Measurements from ENCODE around the gene KCNQ5.
A peak's percentile ranks its signal among the peaks of the same experiment; 100 is the strongest.
"Not testable (repeated sequence)": the region's sequence is repeated elsewhere in the genome, so short reads cannot be mapped to it uniquely, and the experiment has no call there.

KCNQ5 gene

DNA sequence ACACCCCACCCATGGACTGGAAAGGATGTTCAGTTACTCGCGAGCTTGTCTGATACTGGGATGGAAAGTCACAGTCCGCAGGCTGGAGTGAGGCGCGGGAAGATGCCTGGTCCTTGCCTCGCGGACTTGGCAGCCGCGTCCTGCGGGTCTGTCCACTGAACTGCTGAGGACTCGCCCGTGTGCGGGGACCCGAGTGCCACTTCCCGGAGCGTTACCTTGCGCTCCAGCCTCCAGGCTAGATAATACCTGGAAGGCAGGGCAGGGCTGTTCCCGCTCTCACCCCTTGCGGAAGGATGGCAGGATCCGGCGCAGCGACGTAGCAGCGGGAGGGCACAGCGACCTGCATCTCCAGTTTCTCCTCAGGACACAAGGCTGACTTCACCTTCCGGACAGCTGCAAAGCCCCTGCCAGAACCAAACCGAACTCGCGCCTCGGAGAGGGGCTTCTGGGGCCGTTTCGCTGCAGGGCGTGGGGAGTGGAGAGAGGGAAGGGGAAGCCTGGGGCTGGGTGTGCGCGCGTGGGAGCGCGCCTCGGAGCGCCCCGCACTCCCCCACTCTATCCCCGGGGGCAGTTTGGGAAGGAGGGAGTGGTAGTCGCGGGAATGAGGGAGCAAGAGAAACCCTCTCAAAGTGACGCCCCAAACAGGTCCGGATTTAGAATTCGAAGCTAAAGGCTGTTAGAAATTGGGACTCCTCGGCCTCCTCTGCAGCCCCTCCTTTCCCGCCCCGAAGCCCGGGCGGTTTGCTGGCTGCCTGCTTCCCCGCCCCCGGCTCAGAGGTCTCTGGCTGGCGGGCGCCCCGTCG lies at the start of gene KCNQ5:
TSS of gene KCNQ5 (plus strand) at position 774 of the 803 bp plus-strand sequence.
- TF ChIP-seq, protein P1, sequence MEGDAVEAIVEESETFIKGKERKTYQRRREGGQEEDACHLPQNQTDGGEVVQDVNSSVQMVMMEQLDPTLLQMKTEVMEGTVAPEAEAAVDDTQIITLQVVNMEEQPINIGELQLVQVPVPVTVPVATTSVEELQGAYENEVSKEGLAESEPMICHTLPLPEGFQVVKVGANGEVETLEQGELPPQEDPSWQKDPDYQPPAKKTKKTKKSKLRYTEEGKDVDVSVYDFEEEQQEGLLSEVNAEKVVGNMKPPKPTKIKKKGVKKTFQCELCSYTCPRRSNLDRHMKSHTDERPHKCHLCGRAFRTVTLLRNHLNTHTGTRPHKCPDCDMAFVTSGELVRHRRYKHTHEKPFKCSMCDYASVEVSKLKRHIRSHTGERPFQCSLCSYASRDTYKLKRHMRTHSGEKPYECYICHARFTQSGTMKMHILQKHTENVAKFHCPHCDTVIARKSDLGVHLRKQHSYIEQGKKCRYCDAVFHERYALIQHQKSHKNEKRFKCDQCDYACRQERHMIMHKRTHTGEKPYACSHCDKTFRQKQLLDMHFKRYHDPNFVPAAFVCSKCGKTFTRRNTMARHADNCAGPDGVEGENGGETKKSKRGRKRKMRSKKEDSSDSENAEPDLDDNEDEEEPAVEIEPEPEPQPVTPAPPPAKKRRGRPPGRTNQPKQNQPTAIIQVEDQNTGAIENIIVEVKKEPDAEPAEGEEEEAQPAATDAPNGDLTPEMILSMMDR (IDR thresholded peaks at IDR 0.05; ENCODE audit: insufficient read depth, missing control alignments) = no peak
- DNase-seq (ENCODE audit: insufficient read length, low spot score) (peak; percentile 34), FAIRE-seq (no peak)

DNA sequence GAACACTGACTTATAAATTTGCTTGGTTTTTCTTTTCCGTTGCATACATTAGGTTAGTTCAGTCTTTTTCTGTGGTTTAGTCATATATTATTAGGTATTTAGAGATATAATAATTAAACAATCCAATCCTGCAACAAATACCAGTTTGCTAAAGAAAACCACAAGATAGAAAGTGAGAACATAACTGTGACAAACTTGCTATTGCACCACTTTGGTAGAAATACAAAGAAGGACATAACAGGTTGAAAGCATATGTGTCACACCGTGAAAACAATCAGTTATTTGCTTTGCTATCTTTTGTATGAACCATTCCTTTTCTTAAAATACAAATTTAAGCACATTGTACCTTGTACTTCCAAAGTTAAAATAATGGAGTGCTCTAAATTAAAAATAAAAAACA lies 42.0 kb upstream of the KCNQ5 start:
- TF ChIP-seq, protein P1 (IDR thresholded peaks at IDR 0.05; ENCODE audit: insufficient read depth, missing control alignments) = no peak
- DNase-seq (ENCODE audit: insufficient read length, low spot score) (no peak), FAIRE-seq (peak; percentile 63)

DNA sequence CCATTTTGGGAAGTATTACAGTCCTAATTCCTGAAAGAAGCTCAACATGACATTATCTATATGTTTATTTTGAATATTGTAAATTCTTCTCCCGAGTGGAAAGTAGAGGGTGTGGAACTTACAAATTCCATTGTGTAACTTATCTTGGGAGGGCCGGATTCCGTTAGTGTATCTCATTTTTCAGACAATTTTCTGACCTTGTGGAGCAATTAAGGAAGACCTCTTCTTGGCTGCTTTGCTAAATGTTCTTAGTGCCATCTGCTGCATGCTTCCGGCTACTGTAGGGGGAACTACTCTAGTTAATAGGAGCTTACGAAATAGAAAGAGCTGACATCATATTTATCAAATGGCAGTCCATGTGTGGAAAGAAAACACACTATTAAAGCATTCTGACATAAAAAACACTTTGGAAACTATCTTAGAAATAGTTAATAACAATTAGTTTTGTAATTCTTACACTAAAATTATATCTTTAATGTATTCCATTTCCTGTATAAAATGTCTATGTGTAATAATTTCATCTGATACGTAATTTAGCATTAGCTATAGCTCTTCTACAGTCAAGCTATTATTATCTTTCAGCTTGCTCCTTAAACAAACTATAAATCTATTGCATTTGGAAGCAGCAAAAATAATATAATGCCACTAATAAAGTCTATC lies 41.5 kb upstream of the KCNQ5 start:
- peak; percentile 90 for FAIRE-seq
- TF ChIP-seq, protein P1 (IDR thresholded peaks at IDR 0.05; ENCODE audit: insufficient read depth, missing control alignments) = peak; percentile 97
- no peak for DNase-seq (ENCODE audit: insufficient read length, low spot score)

DNA sequence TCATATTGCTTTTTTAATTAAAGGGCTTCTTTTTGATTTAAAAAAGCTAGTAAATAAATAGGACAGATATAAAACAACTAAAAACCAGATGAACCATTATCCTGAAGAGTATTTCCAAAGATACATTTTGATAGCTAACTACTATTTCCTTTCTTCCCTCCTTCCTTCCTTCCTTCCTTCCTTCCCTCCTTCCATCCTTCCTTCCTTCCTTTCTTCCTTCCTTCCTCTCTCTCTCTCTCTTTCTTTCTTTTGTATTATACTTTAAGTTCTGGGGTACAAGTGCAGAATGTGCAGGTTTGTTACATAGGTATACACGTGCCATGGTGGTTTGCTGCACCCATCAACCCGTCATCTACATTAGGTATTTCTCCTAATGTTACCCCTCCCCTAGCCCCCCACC lies 40.9 kb upstream of the KCNQ5 start:
- FAIRE-seq; DNase-seq (ENCODE audit: insufficient read length, low spot score): not testable (repeated sequence)

DNA sequence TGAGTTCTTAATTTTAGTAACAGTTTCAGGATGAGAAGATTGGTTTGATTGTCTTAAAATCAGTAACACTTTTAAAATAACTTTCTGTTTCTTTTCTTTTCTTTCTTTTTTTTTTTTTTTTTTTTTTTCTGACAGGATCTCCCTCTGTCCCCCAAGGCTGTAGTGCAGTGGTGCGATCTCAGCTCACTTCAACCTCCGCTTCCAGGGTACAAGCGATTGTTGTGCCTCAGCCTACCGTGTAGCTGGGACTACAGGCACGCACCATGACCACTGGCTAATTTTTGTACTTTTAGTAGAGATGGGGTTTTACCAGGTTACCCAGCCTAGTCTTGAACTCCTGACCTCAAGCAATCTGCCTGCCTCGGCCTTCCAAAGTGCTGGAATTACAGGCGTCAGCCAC lies 33.7 kb upstream of the KCNQ5 start:
- DNase-seq (ENCODE audit: insufficient read length, low spot score) (no peak), FAIRE-seq (no peak)
- TF ChIP-seq, protein P1 (IDR thresholded peaks at IDR 0.05; ENCODE audit: insufficient read depth, missing control alignments) = no peak

DNA sequence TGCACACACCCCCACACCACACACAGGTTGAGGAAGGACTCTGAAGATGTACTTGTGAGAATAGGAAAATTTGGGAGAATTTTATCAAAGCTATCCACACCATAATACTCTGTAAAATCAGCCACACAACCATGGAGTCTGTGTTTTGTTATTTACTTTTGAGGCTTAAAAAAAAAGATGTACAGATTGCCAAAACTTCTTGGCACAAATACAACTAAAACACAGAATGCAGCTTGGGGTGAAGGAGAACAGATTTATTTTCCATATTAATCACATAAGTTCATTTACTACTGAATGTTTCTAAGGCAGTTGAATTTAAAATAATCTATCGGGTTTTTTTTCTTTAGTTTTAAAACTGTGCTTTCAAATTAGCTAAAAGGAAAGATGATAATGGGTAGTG lies 32.8 kb upstream of the KCNQ5 start:
- DNase-seq (ENCODE audit: insufficient read length, low spot score) (no peak), FAIRE-seq (no peak)
- TF ChIP-seq, protein P1 (IDR thresholded peaks at IDR 0.05; ENCODE audit: insufficient read depth, missing control alignments) = no peak

DNA sequence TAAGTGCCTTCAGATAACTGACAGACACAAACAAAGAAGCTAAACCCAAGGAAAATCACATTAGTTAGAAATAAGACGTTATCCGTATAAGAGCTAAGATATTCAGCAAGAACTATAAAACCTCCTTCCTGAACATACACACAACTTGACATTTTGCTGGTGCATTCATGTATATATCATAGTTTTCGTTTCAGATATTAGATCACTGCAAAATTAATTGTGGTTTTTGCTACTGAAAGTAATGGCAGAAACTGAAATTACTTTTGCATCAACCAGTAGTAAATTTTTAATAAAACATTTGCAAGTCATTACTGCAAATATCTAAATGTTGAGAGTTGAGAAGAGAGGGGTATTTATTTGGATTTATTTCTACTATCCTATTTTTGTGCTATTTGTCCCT lies 26.1 kb upstream of the KCNQ5 start:
- TF ChIP-seq, protein P1 (IDR thresholded peaks at IDR 0.05; ENCODE audit: insufficient read depth, missing control alignments) = no peak
- FAIRE-seq (no peak), DNase-seq (ENCODE audit: insufficient read length, low spot score) (no peak)

Measured in D721Med (cell line).